Neutrophil (primary cell): ENCODE data around the gene SERTAD3.

Experiments
- H3K27ac ChIP-seq: fragments of 200-600 bp; sonication (generic); 2 replicates; pipeline ENCODE4 v1.5.1; 2016; ENCODE audit warnings: mild to moderate bottlenecking, moderate library complexity
- H3K27me3 ChIP-seq: fragments of 200-600 bp; sonication (generic); 2 replicates; pipeline ENCODE4 v1.6.0; 2016; ENCODE audit warnings: mild to moderate bottlenecking
- H3K36me3 ChIP-seq: fragments of 200-600 bp; sonication (generic); 2 replicates; pipeline ENCODE4 v1.5.1; 2017
- H3K4me1 ChIP-seq, 2 experiments: fragments of 200-600 bp in 1 of 2; sonication (generic) in 1 of 2; 1 replicate in 1 of 2; 2 replicates in 1 of 2; pipeline versions ENCODE4 v1.5.1 to v1.6.1; 2013 to 2016; ENCODE audit warnings: low read depth in 1 of 2, low read length in 1 of 2, mild to moderate bottlenecking in 1 of 2, moderate library complexity in 1 of 2; ENCODE audit not compliant: control insufficient read depth in 1 of 2, insufficient read depth in 1 of 2
- H3K4me3 ChIP-seq, 2 experiments: fragments of 200-600 bp in 1 of 2; sonication (generic) in 1 of 2; 1 replicate in 1 of 2; 2 replicates in 1 of 2; pipeline ENCODE4 v1.5.1; 2013 to 2016; ENCODE audit warnings: low read depth in 1 of 2, low read length in 1 of 2, mild to moderate bottlenecking in 1 of 2, moderate library complexity in 1 of 2
- H3K9me3 ChIP-seq: fragments of 200-600 bp; sonication (generic); 2 replicates; pipeline ENCODE4 v1.5.1; 2016
- TF ChIP-seq, protein P1 (sequence below): fragments of 200-600 bp; sonication (generic); IDR thresholded peaks from 2 replicates; pipeline ENCODE4 v1.5.1; 2016; ENCODE audit warnings: antibody characterized with exemption

The SERTAD3 gene

DNA sequence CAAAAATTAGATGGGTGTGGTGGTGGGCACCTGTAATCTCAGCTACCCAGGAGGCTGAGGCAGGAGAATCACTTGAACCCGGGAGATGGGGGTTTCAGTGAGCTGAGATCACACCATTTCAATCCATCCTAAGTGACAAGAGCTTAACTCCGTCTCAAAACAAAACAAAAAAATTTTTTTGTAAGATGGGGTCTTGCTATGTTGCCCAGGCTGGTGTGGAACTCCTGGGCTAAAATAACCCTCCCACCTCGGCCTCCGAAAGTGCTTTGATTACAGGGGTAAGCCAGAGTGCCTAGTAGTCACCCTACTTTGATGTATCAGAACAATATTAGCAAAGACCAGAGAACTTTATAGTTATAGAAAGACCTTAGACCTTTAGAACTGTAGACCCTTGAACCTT lies 30.6 kb upstream of the SERTAD3 start:
- TF ChIP-seq, protein P1, sequence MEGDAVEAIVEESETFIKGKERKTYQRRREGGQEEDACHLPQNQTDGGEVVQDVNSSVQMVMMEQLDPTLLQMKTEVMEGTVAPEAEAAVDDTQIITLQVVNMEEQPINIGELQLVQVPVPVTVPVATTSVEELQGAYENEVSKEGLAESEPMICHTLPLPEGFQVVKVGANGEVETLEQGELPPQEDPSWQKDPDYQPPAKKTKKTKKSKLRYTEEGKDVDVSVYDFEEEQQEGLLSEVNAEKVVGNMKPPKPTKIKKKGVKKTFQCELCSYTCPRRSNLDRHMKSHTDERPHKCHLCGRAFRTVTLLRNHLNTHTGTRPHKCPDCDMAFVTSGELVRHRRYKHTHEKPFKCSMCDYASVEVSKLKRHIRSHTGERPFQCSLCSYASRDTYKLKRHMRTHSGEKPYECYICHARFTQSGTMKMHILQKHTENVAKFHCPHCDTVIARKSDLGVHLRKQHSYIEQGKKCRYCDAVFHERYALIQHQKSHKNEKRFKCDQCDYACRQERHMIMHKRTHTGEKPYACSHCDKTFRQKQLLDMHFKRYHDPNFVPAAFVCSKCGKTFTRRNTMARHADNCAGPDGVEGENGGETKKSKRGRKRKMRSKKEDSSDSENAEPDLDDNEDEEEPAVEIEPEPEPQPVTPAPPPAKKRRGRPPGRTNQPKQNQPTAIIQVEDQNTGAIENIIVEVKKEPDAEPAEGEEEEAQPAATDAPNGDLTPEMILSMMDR = no peak
- Histone ChIP-seq H3K4me1 (no peaks in the 10 kb centered on the region), H3K27ac (no peak overlapping the region), H3K27me3 (peaks cover 30% of the 10 kb centered on the region), H3K4me3 (no peak overlapping the region), H3K9me3 (no peaks in the 10 kb centered on the region), H3K36me3 (no peaks in the 10 kb centered on the region)

DNA sequence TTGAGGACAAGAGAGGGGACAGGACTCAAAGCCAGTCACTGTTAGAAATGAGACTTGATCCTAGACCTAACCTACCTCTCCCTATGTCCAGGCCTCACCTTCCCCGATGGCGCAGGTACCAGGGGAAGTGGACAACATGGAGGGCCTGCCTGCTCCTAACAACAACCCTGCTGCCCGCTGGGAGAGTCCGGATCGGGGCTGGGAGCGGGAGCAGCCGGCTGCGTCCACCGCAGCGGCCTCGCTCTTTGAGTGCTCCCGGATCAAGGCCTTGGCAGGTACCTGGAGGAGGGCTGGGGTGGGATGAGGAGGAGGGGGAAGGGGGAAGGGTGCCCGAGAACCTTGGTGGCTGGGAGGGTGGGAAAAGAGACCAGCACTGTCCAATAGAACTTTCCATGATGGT lies 28.4 kb upstream of the SERTAD3 start:
- Histone ChIP-seq H3K27me3 (peaks cover 38% of the 10 kb centered on the region), H3K27ac (no peak overlapping the region), H3K4me1 (no peaks in the 10 kb centered on the region), H3K9me3 (no peaks in the 10 kb centered on the region), H3K36me3 (no peaks in the 10 kb centered on the region), H3K4me3 (no peak overlapping the region)
- TF ChIP-seq, protein P1 = no peak

DNA sequence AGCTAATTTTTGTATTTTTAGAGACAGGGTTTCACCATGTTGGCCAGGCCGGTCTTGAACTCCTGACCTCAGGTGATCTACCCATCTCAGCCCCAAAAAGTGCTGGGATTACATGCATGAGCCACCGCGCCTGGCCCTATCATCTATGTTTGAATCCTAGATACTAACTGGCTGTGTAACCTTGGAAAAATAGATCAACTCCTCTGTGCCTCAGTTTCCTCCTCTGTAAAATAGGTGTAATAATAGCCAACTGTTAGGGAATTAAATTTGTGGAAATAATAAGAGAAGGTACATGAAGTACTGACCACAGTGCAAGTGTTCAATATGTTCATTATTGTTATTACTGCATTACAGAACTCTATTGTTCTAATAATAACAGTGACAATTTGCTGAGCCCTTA lies 27.0 kb upstream of the SERTAD3 start:
- Histone ChIP-seq H3K4me1 (peaks cover 7 to 8% of the 10 kb centered on the region in 2 experiments), H3K27me3 (peaks cover 51% of the 10 kb centered on the region), H3K27ac (no peak overlapping the region), H3K4me3 (no peak overlapping the region), H3K9me3 (no peaks in the 10 kb centered on the region), H3K36me3 (no peaks in the 10 kb centered on the region)
- TF ChIP-seq, protein P1 = no peak

DNA sequence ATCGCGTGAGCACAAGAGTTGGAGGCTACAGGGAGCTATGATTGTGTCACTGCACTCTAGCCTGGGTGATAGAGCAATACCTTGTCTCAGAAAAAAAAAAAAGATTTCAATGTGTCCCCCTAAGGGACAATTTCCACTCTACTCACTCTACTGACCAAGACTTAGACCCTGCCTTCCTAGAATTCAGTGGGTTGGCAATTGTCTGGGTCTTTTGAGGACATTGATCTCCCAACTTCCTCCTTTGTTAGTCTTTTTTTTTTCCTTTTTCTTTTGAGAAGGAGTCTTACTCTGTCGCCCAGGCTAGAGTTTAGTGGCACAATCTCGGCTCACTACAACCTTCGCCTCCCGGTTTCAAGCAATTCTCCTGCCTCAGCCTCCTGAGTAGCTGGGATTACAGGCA lies 24.9 kb upstream of the SERTAD3 start:
- Histone ChIP-seq H3K9me3 (no peaks in the 10 kb centered on the region), H3K27me3 (peaks cover 54% of the 10 kb centered on the region), H3K4me3 (no peak overlapping the region), H3K4me1 (peaks cover 25 to 29% of the 10 kb centered on the region in 2 experiments), H3K27ac (no peak overlapping the region), H3K36me3 (no peaks in the 10 kb centered on the region)
- TF ChIP-seq, protein P1 = no peak

DNA sequence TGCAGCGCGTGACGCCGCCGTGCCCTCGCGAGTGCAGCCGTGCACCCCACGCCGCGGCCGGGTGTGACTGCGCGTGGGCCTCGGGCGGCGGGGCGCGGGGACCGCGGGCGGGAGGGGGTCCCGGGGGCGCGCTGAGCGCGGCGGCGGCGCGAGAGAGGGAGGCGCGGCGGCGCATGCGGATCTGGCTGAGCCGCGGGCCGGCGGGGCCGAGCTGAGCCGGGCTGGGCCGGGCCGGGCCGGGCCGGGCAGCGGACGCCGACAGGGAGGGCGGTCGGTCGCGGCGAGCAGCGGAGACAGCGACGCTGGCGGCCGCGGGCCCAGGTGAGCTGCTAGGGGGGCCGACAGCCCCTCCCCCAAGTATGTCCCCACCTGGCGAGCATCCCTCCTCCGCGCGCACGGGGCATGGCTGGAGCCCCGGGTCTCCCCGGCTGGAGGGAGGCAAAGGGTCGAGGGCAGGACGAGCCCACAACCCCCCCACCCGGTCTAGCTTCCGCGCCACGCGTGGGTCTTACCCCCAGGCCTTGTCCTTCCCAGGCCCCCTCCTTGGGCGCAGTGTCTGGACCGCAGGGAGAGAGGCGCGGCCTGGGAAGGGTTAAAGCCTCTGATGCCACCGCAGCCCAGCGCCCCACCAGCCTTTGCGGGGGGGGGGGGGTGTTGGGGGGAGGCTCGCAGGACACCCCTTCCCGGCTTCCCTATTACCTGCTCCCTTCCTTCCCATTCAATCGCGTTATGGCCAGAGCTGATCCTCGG lies 23.0 kb upstream of the SERTAD3 start, which contains the start of gene SPTBN4:
SPTBN4 (plus strand) TSS at position 17 of the 750 bp plus-strand sequence. CDS start 5,621 bp downstream, outside the sequence.
- TF ChIP-seq, protein P1 = no peak
- H3K36me3 ChIP-seq = no peaks in the 10 kb centered on the region
- H3K27me3 ChIP-seq = peaks cover 54% of the 10 kb centered on the region
- peak within 1 kb of the TSS; percentile 66 for H3K27ac ChIP-seq
- H3K4me3 ChIP-seq = peak within 1 kb of the TSS; percentile 70 to 83
- H3K4me1 ChIP-seq = peaks cover 31 to 39% of the 10 kb centered on the region in 2 experiments
- H3K9me3 ChIP-seq = no peaks in the 10 kb centered on the region
